Neuronal stem cell (in vitro differentiated cells): ENCODE data around the gene HERC6.

ENCODE experiments used
- DNase-seq: peaks from one replicate; pipeline ENCODE4 v3.0.0-alpha.2; 2013; ENCODE audit warnings: low spot score
- H2AFZ ChIP-seq: one replicate; pipeline ENCODE4 v1.6.1; 2013; ENCODE audit warnings: mild to moderate bottlenecking, low read length, inconsistent platforms
- H2AK5ac ChIP-seq: 2 replicates; pipeline ENCODE4 v1.6.1; 2013; ENCODE audit warnings: low read depth, mild to moderate bottlenecking, inconsistent platforms, low read length, moderate library complexity, mixed read lengths
- H2BK120ac ChIP-seq: 2 replicates; pipeline ENCODE4 v1.6.1; 2013; ENCODE audit warnings: low read depth, mild to moderate bottlenecking, inconsistent platforms, low read length, moderate library complexity, mixed read lengths
- H2BK12ac ChIP-seq: one replicate; pipeline ENCODE4 v1.6.1; 2013; ENCODE audit warnings: low read length, inconsistent platforms
- H2BK15ac ChIP-seq: 2 replicates; pipeline ENCODE4 v1.6.1; 2013; ENCODE audit warnings: mild to moderate bottlenecking, low read length, inconsistent platforms, mixed read lengths
- H2BK5ac ChIP-seq: one replicate; pipeline ENCODE4 v1.6.1; 2013; ENCODE audit warnings: inconsistent platforms, mild to moderate bottlenecking, low read length, moderate library complexity
- H3K14ac ChIP-seq: one replicate; pipeline ENCODE4 v1.6.1; 2013; ENCODE audit warnings: low read length, inconsistent platforms
- H3K18ac ChIP-seq: 2 replicates; pipeline ENCODE4 v1.6.1; 2013; ENCODE audit warnings: low read length, inconsistent platforms
- H3K23ac ChIP-seq: 2 replicates; pipeline ENCODE4 v1.6.1; 2013; ENCODE audit warnings: low read depth, mild to moderate bottlenecking, mixed read lengths, low read length, inconsistent platforms; ENCODE audit not compliant: poor library complexity
- H3K27ac ChIP-seq: replicated peaks from 3 replicates; pipeline ENCODE4 v1.5.1; 2013; ENCODE audit warnings: low read length, inconsistent platforms
- H3K27me3 ChIP-seq, 3 experiments: 2 replicates each; pipeline ENCODE4 v1.6.1; 2013; ENCODE audit warnings: low read length in 3 of 3, mild to moderate bottlenecking in 2 of 3, inconsistent platforms in 1 of 3, low read depth in 1 of 3, mixed read lengths in 1 of 3, moderate library complexity in 1 of 3; ENCODE audit not compliant: control insufficient read depth in 3 of 3, insufficient read depth in 3 of 3
- H3K36me3 ChIP-seq, 2 donors: replicated peaks in 1 of 2; 2 replicates each; pipeline ENCODE4 v1.6.1; 2013; ENCODE audit warnings: low read length in 2 of 2; ENCODE audit not compliant: control insufficient read depth in 2 of 2, insufficient read depth in 2 of 2
- H3K4ac ChIP-seq: 2 replicates; pipeline ENCODE4 v1.6.1; 2013; ENCODE audit warnings: inconsistent platforms, mild to moderate bottlenecking, low read length, moderate library complexity
- H3K4me1 ChIP-seq, 2 donors: 1 replicate in 1 of 2; 2 replicates in 1 of 2; pipeline ENCODE4 v1.6.1; 2013; ENCODE audit warnings: low read length in 2 of 2, low read depth in 1 of 2; ENCODE audit not compliant: control insufficient read depth in 2 of 2, insufficient read depth in 1 of 2
- H3K4me2 ChIP-seq: one replicate; pipeline ENCODE4 v1.6.1; 2013; ENCODE audit warnings: mild to moderate bottlenecking, low read length, inconsistent platforms; ENCODE audit not compliant: insufficient read depth, poor library complexity, severe bottlenecking
- H3K4me3 ChIP-seq, 2 donors: 2 replicates each; pipeline ENCODE4 v1.5.1; 2013; ENCODE audit warnings: low read length in 2 of 2, mild to moderate bottlenecking in 2 of 2, inconsistent platforms in 1 of 2, moderate library complexity in 1 of 2
- H3K79me1 ChIP-seq: one replicate; pipeline ENCODE4 v1.6.1; 2013; ENCODE audit warnings: low read depth, mild to moderate bottlenecking, inconsistent platforms, low read length, moderate library complexity
- H3K9ac ChIP-seq: one replicate; pipeline ENCODE4 v1.6.1; 2013; ENCODE audit warnings: mild to moderate bottlenecking, low read depth, low read length, inconsistent platforms; ENCODE audit not compliant: poor library complexity
- H3K9me3 ChIP-seq, 2 donors: replicated peaks in 1 of 2; 2 replicates each; pipeline versions ENCODE3 to v1.6.1; 2013; ENCODE audit warnings: low read length in 2 of 2, mild to moderate bottlenecking in 2 of 2, inconsistent platforms in 1 of 2, low read depth in 1 of 2, mixed read lengths in 1 of 2, moderate library complexity in 1 of 2; ENCODE audit not compliant: control insufficient read depth in 2 of 2, insufficient read depth in 1 of 2
- H4K8ac ChIP-seq: one replicate; pipeline ENCODE4 v1.6.1; 2013; ENCODE audit warnings: low read depth, mild to moderate bottlenecking, inconsistent platforms, low read length, moderate library complexity
- H4K91ac ChIP-seq: one replicate; pipeline ENCODE4 v1.6.1; 2013; ENCODE audit warnings: low read length, low read depth, mild to moderate bottlenecking, inconsistent platforms; ENCODE audit not compliant: poor library complexity
- WGBS, 2 donors: extraction: QIAGEN DNeasy Blood & Tissue Kit; methylation state at CpG; one replicate each; pipeline ENCODE4 v1.1.7; 2013; ENCODE audit warnings: missing lambda C conversion rate in 2 of 2, mixed read lengths in 1 of 2; ENCODE audit not compliant: insufficient read length in 2 of 2, insufficient replicate concordance in 1 of 2; ENCODE audit errors: extremely low coverage in 2 of 2; 5-methylcytosine and 5-hydroxymethylcytosine counted together

The HERC6 gene

GRCh38 chr4:88419874-88420273 is 41.2 kb downstream of the HERC6 start:
- H2BK120ac ChIP-seq, result no peak overlapping the region
- H4K91ac ChIP-seq, result no peak overlapping the region
- no peaks in the 10 kb centered on the region for H3K36me3 ChIP-seq
- no peak overlapping the region for H2BK5ac ChIP-seq
- H3K27me3 ChIP-seq, result no peaks in the 10 kb centered on the region
- no peak overlapping the region for H2BK15ac ChIP-seq
- H3K14ac ChIP-seq, result no peak overlapping the region
- H3K23ac ChIP-seq, result no peak overlapping the region
- H2AK5ac ChIP-seq, result no peak overlapping the region
- H3K9ac ChIP-seq, result no peak overlapping the region
- H3K4me3 ChIP-seq, result no peak overlapping the region
- no peaks in the 10 kb centered on the region for H3K79me1 ChIP-seq
- H2BK12ac ChIP-seq, result no peak overlapping the region
- no peak overlapping the region for H3K4ac ChIP-seq
- no peak overlapping the region for H3K4me2 ChIP-seq
- no peaks in the 10 kb centered on the region for H3K4me1 ChIP-seq
- no peak overlapping the region for H3K27ac ChIP-seq
- no peak overlapping the region for H3K18ac ChIP-seq
- H3K9me3 ChIP-seq, result no peaks in the 10 kb centered on the region
- no peak overlapping the region for H2AFZ ChIP-seq
- H4K8ac ChIP-seq, result no peak overlapping the region
- WGBS, 2 donors, result no CpG with 5 or more reads among the region's 5 CpGs
- no peak for DNase-seq

GRCh38 chr4:88420844-88421243 is 42.2 kb downstream of the HERC6 start:
- Histone ChIP-seq H3K9me3 (no peaks in the 10 kb centered on the region), H3K14ac (no peak overlapping the region), H3K4me1 (no peaks in the 10 kb centered on the region), H3K4me2 (no peak overlapping the region), H3K4ac (no peak overlapping the region), H3K27ac (no peak overlapping the region), H2BK15ac (no peak overlapping the region), H3K18ac (no peak overlapping the region), H3K27me3 (no peaks in the 10 kb centered on the region), H2BK12ac (no peak overlapping the region), H2AFZ (no peak overlapping the region), H2BK5ac (no peak overlapping the region), H3K36me3 (no peaks in the 10 kb centered on the region), H3K4me3 (no peak overlapping the region), H4K8ac (no peak overlapping the region), H4K91ac (no peak overlapping the region), H3K79me1 (no peaks in the 10 kb centered on the region), H3K9ac (no peak overlapping the region), H2AK5ac (no peak overlapping the region), H2BK120ac (no peak overlapping the region), H3K23ac (no peak overlapping the region)
- DNase-seq, result no peak
- WGBS, 2 donors, result no CpG with 5 or more reads among the region's 1 CpG

- Histone ChIP-seq H3K4me1 (no peaks in the 10 kb centered on the region), H2AFZ (no peak overlapping the region), H2BK5ac (no peak overlapping the region), H3K4me2 (no peak overlapping the region), H2AK5ac (no peak overlapping the region), H3K27me3 (no peaks in the 10 kb centered on the region), H3K4ac (no peak overlapping the region), H3K18ac (no peak overlapping the region), H4K8ac (no peak overlapping the region), H3K79me1 (no peaks in the 10 kb centered on the region), H4K91ac (no peak overlapping the region), H2BK120ac (no peak overlapping the region), H3K14ac (no peak overlapping the region), H3K27ac (no peak overlapping the region), H2BK15ac (no peak overlapping the region), H3K9me3 (no peaks in the 10 kb centered on the region), H3K9ac (no peak overlapping the region), H2BK12ac (no peak overlapping the region), H3K36me3 (no peaks in the 10 kb centered on the region), H3K23ac (no peak overlapping the region), H3K4me3 (no peak overlapping the region)
- DNase-seq, result no peak
- WGBS, 2 donors, result no CpG with 5 or more reads among the region's 2 CpGs
Observed at GRCh38 chr4:88422403-88422802, 43.8 kb downstream of the HERC6 start.

GRCh38 chr4:88429401-88429800 is 50.7 kb downstream of the HERC6 start:
- no CpG with 5 or more reads among the region's 1 CpG for WGBS, 2 donors
- no peak overlapping the region for H3K27ac ChIP-seq
- no peak overlapping the region for H3K14ac ChIP-seq
- H2BK15ac ChIP-seq, result no peak overlapping the region
- no peaks in the 10 kb centered on the region for H3K9me3 ChIP-seq
- no peak for DNase-seq
- H3K4ac ChIP-seq, result no peak overlapping the region
- no peak overlapping the region for H2BK5ac ChIP-seq
- no peaks in the 10 kb centered on the region for H3K27me3 ChIP-seq
- H4K8ac ChIP-seq, result no peak overlapping the region
- no peak overlapping the region for H3K4me3 ChIP-seq
- no peaks in the 10 kb centered on the region for H3K79me1 ChIP-seq
- no peak overlapping the region for H2AK5ac ChIP-seq
- no peak overlapping the region for H4K91ac ChIP-seq
- no peak overlapping the region for H3K9ac ChIP-seq
- no peaks in the 10 kb centered on the region for H3K4me1 ChIP-seq
- no peak overlapping the region for H3K18ac ChIP-seq
- H3K4me2 ChIP-seq, result no peak overlapping the region
- no peaks in the 10 kb centered on the region for H3K36me3 ChIP-seq
- no peak overlapping the region for H3K23ac ChIP-seq
- no peak overlapping the region for H2BK120ac ChIP-seq
- H2AFZ ChIP-seq, result no peak overlapping the region
- no peak overlapping the region for H2BK12ac ChIP-seq
